Measurements from ENCODE around the gene NOL8. TPM values are rescaled to one million over a fixed set of nuclear protein-coding genes. Genes with fewer than 3 reads are reported as not detected.

NOL8 gene
- total and polyA plus RNA-seq, 2 donors (not counting 1 experiment from before 2014, with no cell fraction given) = 19.9 to 91.0 TPM

GRCh38 chr9:92332577-92333281 lies 7.6 kb upstream of the NOL8 start:
- ATAC-seq (ENCODE audit: low read depth) = no peak
- H3K36me3 ChIP-seq (replicated peaks in 1 of 2; ENCODE audit: control extremely low read depth in 1 of 2, control insufficient read depth in 1 of 2, extremely low read depth in 1 of 2, insufficient read depth in 2 of 2, low read length in 1 of 2) = peaks cover 0 to 4% of the 10 kb centered on the region in 2 experiments
- H3K4me2 ChIP-seq (replicated peaks; ENCODE audit: low read depth, low read length, poor library complexity, severe bottlenecking) = no peak overlapping the region
- no peaks in the 10 kb centered on the region for H3K27me3 ChIP-seq (replicated peaks in 1 of 4; ENCODE audit: control extremely low read depth in 1 of 4, control insufficient read depth in 3 of 4, insufficient read depth in 4 of 4, low read length in 3 of 4)
- no peaks in the 10 kb centered on the region for H3K4me1 Mint-ChIP-seq
- H2AFZ ChIP-seq (ENCODE audit: insufficient read depth, low read depth, low read length, poor library complexity, severe bottlenecking) = no peak overlapping the region
- 100% methylated on average over 1 of the region's 3 CpGs for WGBS (ENCODE audit: insufficient coverage)
- H3K9me3 ChIP-seq (ENCODE audit: control extremely low read depth in 1 of 3, control insufficient read depth in 2 of 3, insufficient read depth in 1 of 3, low read length in 2 of 3) = no peaks in the 10 kb centered on the region
- no peaks in the 10 kb centered on the region for H3K27me3 Mint-ChIP-seq
- H3K9me3 Mint-ChIP-seq (ENCODE audit: insufficient read depth) = no peaks in the 10 kb centered on the region
- H3K79me2 ChIP-seq (ENCODE audit: control insufficient read depth, insufficient read depth, low read length) = peaks cover 14% of the 10 kb centered on the region
- H3K4me1 ChIP-seq (ENCODE audit: control insufficient read depth in 2 of 2, insufficient read depth in 2 of 2, low read length in 2 of 2) = no peaks in the 10 kb centered on the region
- intact Hi-C loops (cut with micrococcal nuclease) = no loop called here
- DNase-seq = no peak
- H4K20me1 ChIP-seq (ENCODE audit: control insufficient read depth, insufficient read depth, low read length, poor library complexity, severe bottlenecking) = no peaks in the 10 kb centered on the region
- H3K9ac ChIP-seq (ENCODE audit: low read length) = no peak overlapping the region
- TF ChIP-seq EZH2 (IDR thresholded peaks at IDR 0.05; ENCODE audit: borderline replicate concordance, insufficient read depth, low read depth, low read length, poor library complexity, severe bottlenecking) (no peak), CTCF (IDR thresholded peaks at IDR 0.05) (no peak)
- ChIA-PET POLR2A (no interaction called here), CTCF (interaction anchor here (0.6 to 1.8 kb wide), 2 partner anchors 54 to 107 kb away, joined by 3 to 4 read pairs; no protein-coding TSS in a partner anchor)
- H3K4me3 ChIP-seq (ENCODE audit: control extremely low read depth in 1 of 5, extremely low read depth in 1 of 5, insufficient read depth in 1 of 5, low read depth in 2 of 5, low read length in 4 of 5) = no peak overlapping the region
- H3K27ac Mint-ChIP-seq = no peak overlapping the region
- no peak overlapping the region for H3K27ac ChIP-seq (ENCODE audit: low read length in 2 of 2)
- H3K4me3 Mint-ChIP-seq = no peak overlapping the region

GRCh38 chr9:92328225-92328624 lies 3.1 kb upstream of the NOL8 start:
- no CpG with 5 or more reads among the region's 2 CpGs for WGBS (ENCODE audit: insufficient coverage)
- H3K79me2 ChIP-seq (ENCODE audit: control insufficient read depth, insufficient read depth, low read length) = peaks cover 43% of the 10 kb centered on the region
- H3K9me3 Mint-ChIP-seq (ENCODE audit: insufficient read depth) = no peaks in the 10 kb centered on the region
- H3K36me3 ChIP-seq (replicated peaks in 1 of 2; ENCODE audit: control extremely low read depth in 1 of 2, control insufficient read depth in 1 of 2, extremely low read depth in 1 of 2, insufficient read depth in 2 of 2, low read length in 1 of 2) = peaks cover 0 to under 1% of the 10 kb centered on the region in 2 experiments
- DNase-seq (no peak), ATAC-seq (ENCODE audit: low read depth) (no peak)
- no peak overlapping the region for H3K4me3 Mint-ChIP-seq
- H3K9ac ChIP-seq (ENCODE audit: low read length) = no peak overlapping the region
- no peaks in the 10 kb centered on the region for H3K27me3 Mint-ChIP-seq
- peaks cover 15 to 20% of the 10 kb centered on the region in 2 donors for H3K4me1 ChIP-seq (ENCODE audit: control insufficient read depth in 2 of 2, insufficient read depth in 2 of 2, low read length in 2 of 2)
- intact Hi-C loops (cut with micrococcal nuclease) = loop anchor here (10.0 kb wide), 1 partner anchor 437 kb away; the partner anchor contains the start of gene BICD2
- no peak overlapping the region for H2AFZ ChIP-seq (ENCODE audit: insufficient read depth, low read depth, low read length, poor library complexity, severe bottlenecking)
- peaks cover 32% of the 10 kb centered on the region for H3K4me1 Mint-ChIP-seq
- no peak overlapping the region for H3K27ac ChIP-seq (ENCODE audit: low read length in 2 of 2)
- no peaks in the 10 kb centered on the region for H4K20me1 ChIP-seq (ENCODE audit: control insufficient read depth, insufficient read depth, low read length, poor library complexity, severe bottlenecking)
- no peaks in the 10 kb centered on the region for H3K27me3 ChIP-seq (replicated peaks in 1 of 4; ENCODE audit: control extremely low read depth in 1 of 4, control insufficient read depth in 3 of 4, insufficient read depth in 4 of 4, low read length in 3 of 4)
- no peak for TF ChIP-seq CTCF (IDR thresholded peaks at IDR 0.05)
- no peaks in the 10 kb centered on the region for H3K9me3 ChIP-seq (ENCODE audit: control extremely low read depth in 1 of 3, control insufficient read depth in 2 of 3, insufficient read depth in 1 of 3, low read length in 2 of 3)
- ChIA-PET POLR2A (no interaction called here), CTCF (interaction anchor here (0.9 kb wide), 1 partner anchor 342 kb away, joined by 3 read pairs; the partner anchor contains the start of gene IPPK)
- no peak overlapping the region for H3K4me3 ChIP-seq (ENCODE audit: control extremely low read depth in 1 of 5, extremely low read depth in 1 of 5, insufficient read depth in 1 of 5, low read depth in 2 of 5, low read length in 4 of 5)
- no peak overlapping the region for H3K27ac Mint-ChIP-seq
- no peak overlapping the region for H3K4me2 ChIP-seq (replicated peaks; ENCODE audit: low read depth, low read length, poor library complexity, severe bottlenecking)
